Measurements from ENCODE around the gene NPAS3.

Gene NPAS3

DNA sequence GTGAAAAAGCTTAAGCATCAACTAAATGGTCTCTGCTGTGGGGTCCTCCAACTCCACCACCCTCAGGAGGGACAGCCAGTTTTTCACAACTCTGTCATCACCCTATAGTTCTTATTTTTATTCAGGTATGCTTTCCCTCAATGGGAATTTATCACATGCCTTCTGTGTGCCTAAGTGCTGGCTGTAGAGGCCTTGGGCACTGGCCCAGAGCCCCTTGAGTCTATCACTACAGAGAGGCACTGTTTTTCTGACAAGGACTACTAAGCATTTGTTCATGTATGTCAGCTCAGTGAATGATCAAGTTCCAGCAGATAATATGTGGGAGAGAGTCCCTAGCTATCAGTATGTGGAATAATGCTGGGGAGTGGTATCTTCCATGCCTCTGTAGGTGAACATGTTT lies 463.9 kb downstream of the NPAS3 start:
- no peaks in the 10 kb centered on the region for H3K36me3 ChIP-seq (ENCODE audit: control insufficient read depth in 2 of 2, insufficient read depth in 2 of 2, low read length in 2 of 2)
- H3K27ac ChIP-seq (ENCODE audit: low read length): no peak overlapping the region
- H3K4me3 ChIP-seq (ENCODE audit: low read length in 2 of 2): no peak overlapping the region
- no peaks in the 10 kb centered on the region for H3K27me3 ChIP-seq (ENCODE audit: control insufficient read depth in 1 of 2, insufficient read depth in 2 of 2, low read length in 2 of 2)
- H3K9ac ChIP-seq (ENCODE audit: low read length in 2 of 2): no peak overlapping the region
- H3K9me3 ChIP-seq (ENCODE audit: control insufficient read depth in 2 of 2, low read length in 2 of 2): peaks cover 6% of the 10 kb centered on the region in 2 donors
- H3K4me1 ChIP-seq (ENCODE audit: control insufficient read depth, insufficient read depth, low read length): no peaks in the 10 kb centered on the region

DNA sequence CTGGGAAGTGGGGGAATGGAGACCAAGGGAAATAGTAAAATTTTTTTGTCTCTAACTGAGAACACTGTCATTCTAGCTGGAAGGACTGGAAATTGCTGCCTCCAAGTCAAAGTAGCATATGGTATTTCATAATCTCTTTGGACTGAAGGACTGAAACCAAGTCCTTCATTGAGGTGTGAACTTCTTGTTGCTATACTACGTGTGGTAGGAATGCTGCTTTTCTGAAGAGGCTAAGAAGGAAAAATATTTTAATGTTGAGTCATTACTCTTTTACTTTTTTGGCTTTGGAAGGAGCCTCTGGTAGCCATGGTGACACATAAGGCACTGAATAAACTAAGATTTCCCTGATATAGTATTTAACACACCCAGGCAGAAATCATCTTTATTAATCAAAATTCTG lies 465.4 kb downstream of the NPAS3 start:
- no peak overlapping the region for H3K27ac ChIP-seq (ENCODE audit: low read length)
- no peak overlapping the region for H3K9ac ChIP-seq (ENCODE audit: low read length in 2 of 2)
- no peaks in the 10 kb centered on the region for H3K36me3 ChIP-seq (ENCODE audit: control insufficient read depth in 2 of 2, insufficient read depth in 2 of 2, low read length in 2 of 2)
- no peak overlapping the region for H3K4me3 ChIP-seq (ENCODE audit: low read length in 2 of 2)
- H3K27me3 ChIP-seq (ENCODE audit: control insufficient read depth in 1 of 2, insufficient read depth in 2 of 2, low read length in 2 of 2): no peaks in the 10 kb centered on the region
- H3K4me1 ChIP-seq (ENCODE audit: control insufficient read depth, insufficient read depth, low read length): no peaks in the 10 kb centered on the region
- peaks cover 6% of the 10 kb centered on the region in 2 donors for H3K9me3 ChIP-seq (ENCODE audit: control insufficient read depth in 2 of 2, low read length in 2 of 2)

DNA sequence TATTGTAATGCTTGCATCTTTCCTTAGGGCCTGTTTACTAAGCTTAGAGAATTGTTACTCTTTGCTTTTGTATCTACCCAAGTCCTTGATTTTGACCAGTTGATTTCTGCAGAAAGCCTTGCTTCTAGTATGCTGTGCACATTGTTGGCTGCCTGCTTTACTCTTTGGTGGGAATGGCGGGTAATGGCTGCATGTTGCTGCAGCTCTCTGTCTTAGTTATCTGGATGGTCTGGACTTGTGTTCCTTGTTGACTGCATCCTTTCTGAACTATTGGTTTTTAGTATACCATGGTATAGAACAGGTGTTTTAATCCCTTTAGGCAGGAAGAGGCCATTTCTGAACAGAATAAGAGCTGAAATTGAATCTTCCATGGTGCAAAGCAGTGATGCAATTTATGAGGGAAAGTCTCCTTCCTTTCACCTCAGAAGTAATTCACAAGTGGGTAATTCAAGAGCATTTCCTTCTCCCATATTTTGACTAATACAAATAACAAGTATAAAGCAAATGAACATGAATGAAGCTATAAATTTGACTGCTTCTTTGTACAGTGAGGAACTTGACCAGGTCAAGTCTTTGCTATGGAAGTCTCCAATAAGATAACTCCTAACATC lies 466.4 kb downstream of the NPAS3 start:
- Histone ChIP-seq H3K9me3 (ENCODE audit: control insufficient read depth in 2 of 2, low read length in 2 of 2) (peaks cover 6% of the 10 kb centered on the region in 2 donors), H3K4me1 (ENCODE audit: control insufficient read depth, insufficient read depth, low read length) (no peaks in the 10 kb centered on the region), H3K9ac (ENCODE audit: low read length in 2 of 2) (no peak overlapping the region), H3K36me3 (ENCODE audit: control insufficient read depth in 2 of 2, insufficient read depth in 2 of 2, low read length in 2 of 2) (no peaks in the 10 kb centered on the region), H3K27ac (ENCODE audit: low read length) (no peak overlapping the region), H3K27me3 (ENCODE audit: control insufficient read depth in 1 of 2, insufficient read depth in 2 of 2, low read length in 2 of 2) (no peaks in the 10 kb centered on the region), H3K4me3 (ENCODE audit: low read length in 2 of 2) (no peak overlapping the region)

DNA sequence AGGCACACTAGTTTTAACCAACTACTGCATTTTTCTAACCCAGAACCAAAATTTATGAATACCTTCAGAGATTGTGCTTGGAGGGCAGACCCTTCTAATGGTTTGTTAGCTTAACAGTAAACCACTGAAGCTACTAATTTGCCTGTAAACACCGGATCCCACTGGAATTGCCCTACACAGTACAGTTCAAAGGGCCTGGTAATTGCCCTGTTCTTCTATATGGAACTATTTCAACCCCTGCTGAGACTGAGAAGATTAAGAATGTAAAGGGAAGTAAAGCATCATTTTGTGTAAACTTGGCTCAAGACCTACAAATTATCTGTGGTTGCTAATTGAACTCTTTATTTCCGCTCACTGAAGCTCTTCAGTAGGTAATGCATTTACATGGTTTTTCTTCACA lies 468.1 kb downstream of the NPAS3 start:
- no peak overlapping the region for H3K27ac ChIP-seq (ENCODE audit: low read length)
- no peak overlapping the region for H3K9ac ChIP-seq (ENCODE audit: low read length in 2 of 2)
- H3K4me1 ChIP-seq (ENCODE audit: control insufficient read depth, insufficient read depth, low read length): no peaks in the 10 kb centered on the region
- no peaks in the 10 kb centered on the region for H3K36me3 ChIP-seq (ENCODE audit: control insufficient read depth in 2 of 2, insufficient read depth in 2 of 2, low read length in 2 of 2)
- H3K4me3 ChIP-seq (ENCODE audit: low read length in 2 of 2): no peak overlapping the region
- peaks cover 6% of the 10 kb centered on the region in 2 donors for H3K9me3 ChIP-seq (ENCODE audit: control insufficient read depth in 2 of 2, low read length in 2 of 2)
- no peaks in the 10 kb centered on the region for H3K27me3 ChIP-seq (ENCODE audit: control insufficient read depth in 1 of 2, insufficient read depth in 2 of 2, low read length in 2 of 2)

DNA sequence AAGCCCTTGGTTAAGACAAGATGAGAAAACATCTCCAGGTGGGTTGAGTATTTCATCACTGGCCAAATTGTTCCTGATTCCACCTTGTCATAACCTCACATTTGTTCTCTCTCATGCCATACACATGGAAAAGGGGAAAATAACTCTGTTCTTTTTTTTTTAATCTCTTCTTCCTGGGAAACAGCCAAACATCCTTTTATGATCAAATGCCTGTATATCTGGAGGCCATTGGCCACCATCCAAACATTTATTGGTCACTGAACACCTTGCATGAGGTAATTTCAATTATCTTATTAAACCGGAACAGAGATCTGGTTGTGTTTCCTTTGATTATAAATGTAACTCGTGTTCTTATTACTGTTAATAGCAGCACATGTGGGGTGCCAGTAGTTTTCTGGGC lies 469.6 kb downstream of the NPAS3 start:
- Histone ChIP-seq H3K36me3 (ENCODE audit: control insufficient read depth in 2 of 2, insufficient read depth in 2 of 2, low read length in 2 of 2) (no peaks in the 10 kb centered on the region), H3K9me3 (ENCODE audit: control insufficient read depth in 2 of 2, low read length in 2 of 2) (peaks cover 6% of the 10 kb centered on the region in 2 donors), H3K9ac (ENCODE audit: low read length in 2 of 2) (no peak overlapping the region), H3K4me1 (ENCODE audit: control insufficient read depth, insufficient read depth, low read length) (no peaks in the 10 kb centered on the region), H3K4me3 (ENCODE audit: low read length in 2 of 2) (no peak overlapping the region), H3K27ac (ENCODE audit: low read length) (no peak overlapping the region), H3K27me3 (ENCODE audit: control insufficient read depth in 1 of 2, insufficient read depth in 2 of 2, low read length in 2 of 2) (no peaks in the 10 kb centered on the region)

DNA sequence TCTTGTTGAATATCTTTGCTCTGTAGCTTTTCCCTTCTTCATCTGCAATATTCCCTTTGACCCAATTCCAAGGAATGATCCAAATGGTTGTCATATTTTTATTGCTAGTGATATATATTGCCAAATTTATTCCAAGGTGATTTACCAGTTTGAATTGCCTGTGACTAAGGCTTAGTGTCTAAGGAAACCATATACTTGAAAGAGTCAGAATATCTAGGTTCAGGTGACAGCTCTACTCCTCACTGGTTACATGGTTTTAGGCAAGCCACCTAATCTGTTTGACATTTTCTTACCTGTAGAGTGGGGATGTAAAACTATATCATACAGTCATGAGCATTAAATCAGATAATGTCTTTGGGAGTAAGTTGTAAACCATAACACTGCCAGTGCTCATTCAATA lies 473.8 kb downstream of the NPAS3 start:
- Histone ChIP-seq H3K4me1 (ENCODE audit: control insufficient read depth, insufficient read depth, low read length) (no peaks in the 10 kb centered on the region), H3K27ac (ENCODE audit: low read length) (no peak overlapping the region), H3K9ac (ENCODE audit: low read length in 2 of 2) (no peak overlapping the region), H3K36me3 (ENCODE audit: control insufficient read depth in 2 of 2, insufficient read depth in 2 of 2, low read length in 2 of 2) (no peaks in the 10 kb centered on the region), H3K4me3 (ENCODE audit: low read length in 2 of 2) (no peak overlapping the region), H3K27me3 (ENCODE audit: control insufficient read depth in 1 of 2, insufficient read depth in 2 of 2, low read length in 2 of 2) (no peaks in the 10 kb centered on the region), H3K9me3 (ENCODE audit: control insufficient read depth in 2 of 2, low read length in 2 of 2) (no peaks in the 10 kb centered on the region)

DNA sequence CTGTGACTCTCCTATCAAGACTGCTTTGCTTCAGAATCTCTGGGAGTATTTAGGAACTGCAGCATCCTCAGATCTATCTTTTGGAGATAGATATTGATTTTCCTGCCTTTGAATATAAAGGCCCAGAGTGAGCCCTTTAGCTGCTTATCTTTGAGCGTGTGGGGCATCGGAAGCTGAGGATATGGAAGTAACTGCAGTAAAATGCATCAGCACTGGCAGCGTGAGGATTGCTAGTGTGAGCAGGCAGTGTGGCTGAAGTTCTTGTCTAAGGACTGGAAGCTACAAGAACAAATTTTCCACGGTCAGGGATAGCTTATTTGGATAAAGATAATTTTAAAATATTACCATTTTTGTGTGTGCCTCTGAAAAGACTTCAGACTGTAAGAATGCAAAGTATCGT lies 474.7 kb downstream of the NPAS3 start:
- no peaks in the 10 kb centered on the region for H3K9me3 ChIP-seq (ENCODE audit: control insufficient read depth in 2 of 2, low read length in 2 of 2)
- no peak overlapping the region for H3K4me3 ChIP-seq (ENCODE audit: low read length in 2 of 2)
- H3K27ac ChIP-seq (ENCODE audit: low read length): no peak overlapping the region
- no peaks in the 10 kb centered on the region for H3K36me3 ChIP-seq (ENCODE audit: control insufficient read depth in 2 of 2, insufficient read depth in 2 of 2, low read length in 2 of 2)
- no peaks in the 10 kb centered on the region for H3K27me3 ChIP-seq (ENCODE audit: control insufficient read depth in 1 of 2, insufficient read depth in 2 of 2, low read length in 2 of 2)
- H3K4me1 ChIP-seq (ENCODE audit: control insufficient read depth, insufficient read depth, low read length): no peaks in the 10 kb centered on the region
- H3K9ac ChIP-seq (ENCODE audit: low read length in 2 of 2): no peak overlapping the region

DNA sequence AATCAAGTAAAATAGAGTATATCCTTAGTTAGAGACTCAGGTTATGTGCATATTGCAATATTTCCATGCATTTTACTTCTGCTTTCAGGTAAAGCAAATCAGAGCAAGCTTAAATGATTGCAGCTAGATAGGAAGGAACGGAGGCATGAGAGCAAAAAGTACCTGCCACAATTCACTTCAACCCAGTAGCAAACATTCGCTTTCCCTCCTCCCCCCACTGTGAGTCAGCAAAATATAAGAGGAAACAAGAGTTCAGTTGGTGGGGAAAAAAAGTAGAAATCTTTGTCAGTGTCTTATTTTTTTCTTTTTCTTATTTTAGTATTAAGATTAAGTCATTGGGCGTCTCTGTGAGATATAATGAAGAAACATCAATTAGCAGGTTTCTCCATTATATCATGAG lies 475.4 kb downstream of the NPAS3 start:
- Histone ChIP-seq H3K4me3 (ENCODE audit: low read length in 2 of 2) (no peak overlapping the region), H3K9me3 (ENCODE audit: control insufficient read depth in 2 of 2, low read length in 2 of 2) (no peaks in the 10 kb centered on the region), H3K27ac (ENCODE audit: low read length) (no peak overlapping the region), H3K9ac (ENCODE audit: low read length in 2 of 2) (no peak overlapping the region), H3K4me1 (ENCODE audit: control insufficient read depth, insufficient read depth, low read length) (no peaks in the 10 kb centered on the region), H3K36me3 (ENCODE audit: control insufficient read depth in 2 of 2, insufficient read depth in 2 of 2, low read length in 2 of 2) (no peaks in the 10 kb centered on the region), H3K27me3 (ENCODE audit: control insufficient read depth in 1 of 2, insufficient read depth in 2 of 2, low read length in 2 of 2) (no peaks in the 10 kb centered on the region)

DNA sequence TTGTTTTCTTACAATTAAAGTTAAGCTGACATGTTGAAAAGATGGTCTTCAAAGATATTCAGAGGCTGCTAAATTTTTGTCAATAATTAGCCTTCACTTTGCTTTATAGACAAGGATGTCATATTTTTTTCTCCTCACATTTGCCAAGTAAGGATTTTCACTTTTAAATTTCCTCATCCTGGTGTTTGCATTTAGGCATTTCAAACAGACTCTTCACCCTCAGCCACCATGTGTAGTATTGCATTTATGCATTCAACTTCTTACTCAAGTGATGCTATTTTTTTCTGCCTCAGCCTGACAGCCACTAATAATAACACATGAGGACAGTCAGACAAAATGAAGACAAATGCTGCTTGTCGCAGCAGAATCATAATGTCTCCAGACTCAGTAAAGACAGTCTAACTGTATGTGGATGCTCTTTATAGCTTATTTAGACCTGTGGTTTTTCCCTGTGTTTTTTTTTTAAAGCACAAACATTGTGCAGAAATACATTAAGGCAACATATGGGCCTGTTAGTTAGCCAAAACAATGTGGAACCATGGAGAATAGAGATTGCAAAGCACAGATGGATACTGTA lies 481.5 kb downstream of the NPAS3 start:
- Histone ChIP-seq H3K9me3 (ENCODE audit: control insufficient read depth in 2 of 2, low read length in 2 of 2) (no peaks in the 10 kb centered on the region), H3K36me3 (ENCODE audit: control insufficient read depth in 2 of 2, insufficient read depth in 2 of 2, low read length in 2 of 2) (no peaks in the 10 kb centered on the region), H3K27ac (ENCODE audit: low read length) (no peak overlapping the region), H3K4me1 (ENCODE audit: control insufficient read depth, insufficient read depth, low read length) (no peaks in the 10 kb centered on the region), H3K4me3 (ENCODE audit: low read length in 2 of 2) (no peak overlapping the region), H3K27me3 (ENCODE audit: control insufficient read depth in 1 of 2, insufficient read depth in 2 of 2, low read length in 2 of 2) (no peaks in the 10 kb centered on the region), H3K9ac (ENCODE audit: low read length in 2 of 2) (no peak overlapping the region)

DNA sequence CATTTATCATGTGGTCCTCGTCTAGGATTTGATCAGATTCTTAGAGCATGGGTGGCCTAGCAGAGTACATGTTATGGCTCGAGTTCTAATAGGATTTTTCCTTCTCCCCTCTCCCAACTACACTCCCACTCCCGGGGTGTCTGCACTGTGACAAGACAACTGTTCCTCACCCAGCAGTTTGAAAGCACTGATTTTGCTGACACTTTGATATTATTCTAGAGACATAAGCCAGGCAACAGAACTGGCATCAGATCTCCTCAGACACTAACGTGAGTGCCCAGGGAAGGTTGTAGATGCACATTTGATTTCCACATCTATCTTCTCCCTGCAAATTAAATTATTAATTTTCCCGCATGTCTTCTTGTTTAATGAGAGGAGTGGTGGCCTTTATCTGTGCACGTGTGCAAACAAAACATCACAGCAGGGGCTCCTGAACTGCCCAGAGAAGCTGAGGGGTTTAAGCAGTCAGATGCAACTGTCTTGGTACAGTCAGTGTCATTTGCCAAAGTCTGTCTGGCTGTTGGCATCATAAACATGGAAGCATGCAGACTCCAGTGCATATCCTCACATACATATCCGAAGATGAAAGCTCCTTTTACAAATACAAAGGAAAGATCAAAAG lies 491.8 kb downstream of the NPAS3 start:
- no peaks in the 10 kb centered on the region for H3K27me3 ChIP-seq (ENCODE audit: control insufficient read depth in 1 of 2, insufficient read depth in 2 of 2, low read length in 2 of 2)
- no peaks in the 10 kb centered on the region for H3K9me3 ChIP-seq (ENCODE audit: control insufficient read depth in 2 of 2, low read length in 2 of 2)
- H3K4me1 ChIP-seq (ENCODE audit: control insufficient read depth, insufficient read depth, low read length): no peaks in the 10 kb centered on the region
- no peak overlapping the region for H3K27ac ChIP-seq (ENCODE audit: low read length)
- no peak overlapping the region for H3K4me3 ChIP-seq (ENCODE audit: low read length in 2 of 2)
- H3K36me3 ChIP-seq (ENCODE audit: control insufficient read depth in 2 of 2, insufficient read depth in 2 of 2, low read length in 2 of 2): no peaks in the 10 kb centered on the region
- H3K9ac ChIP-seq (ENCODE audit: low read length in 2 of 2): no peak overlapping the region

DNA sequence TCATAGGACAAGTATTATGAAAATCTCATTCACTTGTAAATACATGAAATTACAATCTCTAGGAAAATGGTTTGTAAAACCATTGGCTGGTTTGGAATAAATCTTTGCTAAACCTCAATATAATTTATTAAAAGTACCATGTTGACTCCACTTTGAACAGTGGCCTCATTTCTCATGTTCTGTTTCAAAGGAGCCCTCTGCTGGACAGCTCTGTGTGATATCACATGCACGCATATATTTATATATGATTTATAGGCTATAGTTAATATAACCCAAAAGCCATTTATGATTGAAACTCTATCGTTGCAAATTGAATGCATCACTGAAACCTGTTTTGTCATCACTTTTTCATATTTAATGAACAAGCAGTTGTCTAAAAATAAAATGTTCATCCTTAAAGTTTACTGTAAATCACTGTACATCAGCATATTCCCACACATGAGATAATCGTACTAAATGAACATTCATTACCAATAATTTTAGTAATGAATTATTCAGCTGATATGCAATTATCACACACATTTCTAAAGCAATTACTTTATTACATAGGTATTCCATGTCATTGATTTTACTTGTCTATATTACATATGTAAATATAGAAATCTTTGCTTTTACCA lies 493.8 kb downstream of the NPAS3 start:
- Histone ChIP-seq H3K27ac (ENCODE audit: low read length) (no peak overlapping the region), H3K36me3 (ENCODE audit: control insufficient read depth in 2 of 2, insufficient read depth in 2 of 2, low read length in 2 of 2) (no peaks in the 10 kb centered on the region), H3K4me1 (ENCODE audit: control insufficient read depth, insufficient read depth, low read length) (no peaks in the 10 kb centered on the region), H3K4me3 (ENCODE audit: low read length in 2 of 2) (no peak overlapping the region), H3K27me3 (ENCODE audit: control insufficient read depth in 1 of 2, insufficient read depth in 2 of 2, low read length in 2 of 2) (no peaks in the 10 kb centered on the region), H3K9ac (ENCODE audit: low read length in 2 of 2) (no peak overlapping the region), H3K9me3 (ENCODE audit: control insufficient read depth in 2 of 2, low read length in 2 of 2) (no peaks in the 10 kb centered on the region)
